Kidney glomerular epithelial cell (primary cell): Measurements from ENCODE around the gene FAM114A2.
"Not testable (repeated sequence)": the region's sequence is repeated elsewhere in the genome, so short reads cannot be mapped to it uniquely, and the experiment has no call there.

Experiments used
- DNase-seq: peaks from one replicate; lab custom pipeline; 2025; lab: John Stamatoyannopoulos, UW

Gene FAM114A2

GRCh38 chr5:154047324-154047723, 8.6 kb upstream of the FAM114A2 start:
- DNase-seq, result no peak

GRCh38 chr5:154046486-154046885, 7.8 kb upstream of the FAM114A2 start:
- no peak for DNase-seq

GRCh38 chr5:154044581-154044980, 5.9 kb upstream of the FAM114A2 start:
- no peak for DNase-seq

GRCh38 chr5:154044099-154044498, 5.4 kb upstream of the FAM114A2 start:
- no peak for DNase-seq

- no peak for DNase-seq
Measured at GRCh38 chr5:154042766-154043165, 4.1 kb upstream of the FAM114A2 start.

- no peak for DNase-seq
Measured at GRCh38 chr5:154039458-154039829, 734 bp upstream of the FAM114A2 start.

GRCh38 chr5:154038261-154038706, 426 bp downstream of the FAM114A2 start:
- DNase-seq, result peak; percentile 41

GRCh38 chr5:154034944-154035343, 3.8 kb downstream of the FAM114A2 start:
- no peak for DNase-seq

- no peak for DNase-seq
Measured at GRCh38 chr5:154031937-154032489, 6.7 kb downstream of the FAM114A2 start.

- DNase-seq, result no peak
Measured at GRCh38 chr5:154025951-154026350, 12.8 kb downstream of the FAM114A2 start.

- not testable (repeated sequence) for DNase-seq
Measured at GRCh38 chr5:154018919-154019318, 19.8 kb downstream of the FAM114A2 start.

GRCh38 chr5:154015071-154015693, 23.5 kb downstream of the FAM114A2 start:
- no peak for DNase-seq

GRCh38 chr5:154010660-154011059, 28.1 kb downstream of the FAM114A2 start:
- DNase-seq, result no peak

- DNase-seq, result no peak
Measured at GRCh38 chr5:154005648-154006047, 33.1 kb downstream of the FAM114A2 start.

GRCh38 chr5:154002511-154003020, 36.1 kb downstream of the FAM114A2 start:
- no peak for DNase-seq

- DNase-seq, result no peak
Measured at GRCh38 chr5:154002093-154002492, 36.6 kb downstream of the FAM114A2 start.

- DNase-seq, result no peak
Measured at GRCh38 chr5:154000703-154001102, 38.0 kb downstream of the FAM114A2 start.

GRCh38 chr5:153999995-154000394, 38.7 kb downstream of the FAM114A2 start:
- peak; percentile 53 for DNase-seq

GRCh38 chr5:153998768-153999167, 39.9 kb downstream of the FAM114A2 start:
- DNase-seq, result no peak

- DNase-seq, result peak; percentile 14
Measured at GRCh38 chr5:153998010-153998409, 40.7 kb downstream of the FAM114A2 start.

- no peak for DNase-seq
Measured at GRCh38 chr5:153991168-153991567, 47.5 kb downstream of the FAM114A2 start.

GRCh38 chr5:153988510-153988909, 50.2 kb downstream of the FAM114A2 start:
- no peak for DNase-seq

- DNase-seq, result no peak
Measured at GRCh38 chr5:153987301-153987700, 51.4 kb downstream of the FAM114A2 start.

GRCh38 chr5:153985498-153985897, 53.2 kb downstream of the FAM114A2 start:
- DNase-seq, result no peak
